ENCODE results near the gene TMEM132C.
"Not testable (repeated sequence)": the region's sequence is repeated elsewhere in the genome, so short reads cannot be mapped to it uniquely, and the experiment has no call there.

Gene TMEM132C

DNA sequence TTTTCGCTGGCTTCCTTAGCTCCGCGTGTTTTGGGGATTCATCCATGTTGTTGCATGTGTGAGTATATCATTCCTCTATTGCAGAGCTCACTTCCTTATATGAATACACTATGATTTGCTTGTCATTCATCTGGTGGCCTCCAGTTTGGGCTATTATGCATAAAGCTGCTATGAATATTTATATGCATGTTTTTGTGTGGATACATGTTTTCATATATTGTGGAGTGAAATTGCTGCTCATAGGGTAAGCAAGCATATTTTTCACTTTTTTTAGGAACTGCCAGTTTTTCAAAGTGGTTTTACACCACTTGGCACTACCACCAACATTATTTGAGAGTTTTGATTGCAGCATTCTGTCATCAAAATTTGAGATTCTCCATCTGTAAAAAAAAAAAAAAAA lies 190.0 kb downstream of the TMEM132C start:
- Histone ChIP-seq H3K27me3 (ENCODE audit: insufficient read depth, low read length) (no peaks in the 10 kb centered on the region), H3K9ac (ENCODE audit: low read depth, low read length) (no peak overlapping the region), H3K9me3 (ENCODE audit: insufficient read depth, low read depth, low read length) (no peaks in the 10 kb centered on the region), H3K27ac (ENCODE audit: low read length) (no peak overlapping the region), H3K4me3 (ENCODE audit: low read length) (no peak overlapping the region), H3K4me1 (ENCODE audit: insufficient read depth, low read length) (peaks cover 9% of the 10 kb centered on the region; the same call in 1 of the 2 replicates), H3K36me3 (ENCODE audit: insufficient read depth, low read depth, low read length) (no peaks in the 10 kb centered on the region)

DNA sequence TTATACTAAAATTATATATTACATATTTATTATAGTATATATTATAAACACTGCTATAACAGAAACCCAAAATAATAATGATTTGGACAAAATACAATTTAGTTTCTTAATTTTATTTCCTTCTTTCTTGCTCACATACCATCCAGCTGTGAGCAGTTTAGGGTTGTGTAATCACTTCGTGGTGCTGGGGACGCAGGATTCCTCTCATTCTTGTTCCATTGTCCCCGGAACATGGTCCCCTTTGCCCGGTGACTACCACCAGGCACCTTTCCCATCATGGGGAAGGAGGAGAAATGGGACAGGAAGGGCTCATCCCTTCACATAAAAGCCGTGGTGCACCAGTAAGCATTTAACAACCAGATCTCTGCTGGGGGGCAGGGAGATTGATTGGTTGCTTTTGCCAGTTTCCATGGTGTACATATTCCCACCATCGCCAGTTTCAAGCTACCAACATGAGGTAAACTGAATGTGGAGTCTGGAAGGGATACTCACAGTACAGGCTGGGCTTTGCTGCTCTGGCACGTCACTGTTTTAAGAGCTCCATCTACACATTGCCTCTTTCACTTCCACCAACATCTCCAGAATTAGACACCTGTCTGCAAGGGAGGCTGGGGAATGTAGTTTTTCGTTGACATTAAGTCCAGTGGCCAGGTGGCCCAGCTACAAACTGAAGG lies 191.5 kb downstream of the TMEM132C start:
- H3K36me3 ChIP-seq (ENCODE audit: insufficient read depth, low read depth, low read length), result no peaks in the 10 kb centered on the region
- peaks cover 9% of the 10 kb centered on the region; the same call in 1 of the 2 replicates for H3K4me1 ChIP-seq (ENCODE audit: insufficient read depth, low read length)
- H3K9me3 ChIP-seq (ENCODE audit: insufficient read depth, low read depth, low read length), result no peaks in the 10 kb centered on the region
- H3K4me3 ChIP-seq (ENCODE audit: low read length), result peak overlapping the region; percentile 46; the same call in 1 of the 2 replicates
- H3K27me3 ChIP-seq (ENCODE audit: insufficient read depth, low read length), result no peaks in the 10 kb centered on the region
- H3K9ac ChIP-seq (ENCODE audit: low read depth, low read length), result no peak overlapping the region
- no peak overlapping the region for H3K27ac ChIP-seq (ENCODE audit: low read length)

- Histone ChIP-seq H3K36me3 (ENCODE audit: insufficient read depth, low read depth, low read length) (no peaks in the 10 kb centered on the region), H3K9ac (ENCODE audit: low read depth, low read length) (no peak overlapping the region), H3K4me1 (ENCODE audit: insufficient read depth, low read length) (peaks cover 9% of the 10 kb centered on the region; the same call in 1 of the 2 replicates), H3K4me3 (ENCODE audit: low read length) (peak overlapping the region; percentile 46; the same call in 1 of the 2 replicates), H3K9me3 (ENCODE audit: insufficient read depth, low read depth, low read length) (no peaks in the 10 kb centered on the region), H3K27me3 (ENCODE audit: insufficient read depth, low read length) (no peaks in the 10 kb centered on the region), H3K27ac (ENCODE audit: low read length) (no peak overlapping the region)
These were observed 192.1 kb downstream of the TMEM132C start for GRCh38 chr12:128459067-128459466.

DNA sequence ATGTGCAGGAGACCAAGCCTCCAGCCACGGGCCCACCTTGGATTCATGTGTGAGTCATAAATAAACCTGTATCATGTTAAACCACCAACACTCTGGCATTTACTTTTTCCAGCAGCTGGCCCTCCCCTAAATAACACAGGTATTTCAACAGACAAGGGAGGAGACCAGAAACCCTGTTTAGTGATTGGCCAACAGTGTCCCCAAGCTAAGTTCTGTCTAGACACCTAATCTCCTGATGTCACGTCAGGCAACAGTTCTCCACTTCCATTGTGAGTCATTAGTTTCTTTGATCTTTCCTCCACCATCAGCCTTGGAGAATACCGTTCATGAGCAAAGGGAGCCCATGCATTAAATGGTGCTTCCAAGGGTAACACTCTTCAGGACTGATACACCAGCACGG lies 196.9 kb downstream of the TMEM132C start:
- H3K27me3 ChIP-seq (ENCODE audit: insufficient read depth, low read length), result no peaks in the 10 kb centered on the region
- H3K9ac ChIP-seq (ENCODE audit: low read depth, low read length), result no peak overlapping the region
- no peaks in the 10 kb centered on the region for H3K9me3 ChIP-seq (ENCODE audit: insufficient read depth, low read depth, low read length)
- no peak overlapping the region for H3K4me3 ChIP-seq (ENCODE audit: low read length)
- H3K27ac ChIP-seq (ENCODE audit: low read length), result no peak overlapping the region
- peaks cover 3% of the 10 kb centered on the region; the same call in 1 of the 2 replicates for H3K4me1 ChIP-seq (ENCODE audit: insufficient read depth, low read length)
- H3K36me3 ChIP-seq (ENCODE audit: insufficient read depth, low read depth, low read length), result no peaks in the 10 kb centered on the region

DNA sequence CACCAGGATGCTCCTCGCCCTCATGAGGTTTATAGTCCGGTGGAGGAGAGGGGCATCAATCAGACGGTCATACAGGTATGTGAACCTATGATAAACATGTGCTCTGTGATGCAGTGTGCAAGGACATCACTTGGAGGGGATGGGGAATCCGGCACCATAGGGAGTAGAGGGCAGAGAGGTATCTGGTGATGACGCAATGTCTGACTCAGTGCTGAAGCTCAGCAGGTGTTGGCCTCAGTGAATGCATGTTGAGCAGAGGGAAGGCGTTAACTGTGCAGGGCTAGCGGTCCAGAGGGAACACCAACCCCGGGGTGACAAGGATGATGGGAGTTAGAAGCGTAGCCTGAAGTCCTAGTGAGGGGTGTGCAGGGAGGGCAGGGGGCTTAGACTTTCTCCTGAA lies 200.9 kb downstream of the TMEM132C start:
- H3K4me1 ChIP-seq (ENCODE audit: insufficient read depth, low read length), result no peaks in the 10 kb centered on the region
- H3K27me3 ChIP-seq (ENCODE audit: insufficient read depth, low read length), result no peaks in the 10 kb centered on the region
- no peaks in the 10 kb centered on the region for H3K36me3 ChIP-seq (ENCODE audit: insufficient read depth, low read depth, low read length)
- H3K27ac ChIP-seq (ENCODE audit: low read length), result no peak overlapping the region
- no peak overlapping the region for H3K4me3 ChIP-seq (ENCODE audit: low read length)
- H3K9ac ChIP-seq (ENCODE audit: low read depth, low read length), result no peak overlapping the region
- H3K9me3 ChIP-seq (ENCODE audit: insufficient read depth, low read depth, low read length), result no peaks in the 10 kb centered on the region

DNA sequence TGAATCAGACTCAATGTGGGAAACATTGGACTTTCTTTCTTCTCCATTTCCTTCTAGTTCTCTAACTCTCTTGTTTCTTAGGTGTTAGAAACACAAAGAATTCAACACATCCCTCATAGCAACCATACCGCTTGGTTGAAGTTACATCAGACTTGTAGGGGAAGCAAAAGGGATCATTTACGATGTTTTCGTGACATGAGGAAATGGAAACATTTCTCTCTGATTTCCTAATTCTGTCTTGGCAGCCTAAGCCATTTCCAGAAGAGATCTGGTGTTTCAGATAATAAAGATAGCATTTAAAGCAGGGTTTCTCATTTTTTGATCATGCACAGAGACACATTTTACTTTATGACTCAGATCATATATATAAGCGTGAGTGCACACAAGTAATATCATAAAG lies 202.0 kb downstream of the TMEM132C start:
- Histone ChIP-seq H3K27me3 (ENCODE audit: insufficient read depth, low read length) (no peaks in the 10 kb centered on the region), H3K27ac (ENCODE audit: low read length) (no peak overlapping the region), H3K4me3 (ENCODE audit: low read length) (no peak overlapping the region), H3K9ac (ENCODE audit: low read depth, low read length) (no peak overlapping the region), H3K36me3 (ENCODE audit: insufficient read depth, low read depth, low read length) (no peaks in the 10 kb centered on the region), H3K4me1 (ENCODE audit: insufficient read depth, low read length) (no peaks in the 10 kb centered on the region), H3K9me3 (ENCODE audit: insufficient read depth, low read depth, low read length) (no peaks in the 10 kb centered on the region)

DNA sequence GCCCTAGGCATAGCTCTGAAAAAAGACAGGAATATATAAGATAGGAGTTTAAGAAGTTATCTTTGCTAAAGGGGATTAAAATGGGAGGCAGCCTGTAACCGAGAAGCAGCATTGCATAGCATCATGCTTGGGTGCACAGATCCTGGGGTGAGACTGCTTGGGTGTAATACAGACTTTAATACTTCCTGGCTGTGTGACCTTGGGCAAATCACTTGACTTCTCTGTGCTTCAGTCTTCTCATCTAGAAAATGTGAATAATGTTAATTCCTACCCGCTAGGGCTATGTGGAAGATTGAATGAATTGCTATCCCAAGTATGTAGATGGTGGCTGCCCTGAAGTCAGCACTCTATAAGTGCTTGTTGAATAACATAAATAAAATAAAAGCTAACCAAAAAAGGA lies 204.5 kb downstream of the TMEM132C start:
- no peaks in the 10 kb centered on the region for H3K27me3 ChIP-seq (ENCODE audit: insufficient read depth, low read length)
- no peak overlapping the region for H3K4me3 ChIP-seq (ENCODE audit: low read length)
- H3K9ac ChIP-seq (ENCODE audit: low read depth, low read length), result no peak overlapping the region
- no peak overlapping the region for H3K27ac ChIP-seq (ENCODE audit: low read length)
- peaks cover 5% of the 10 kb centered on the region; the same call in 1 of the 2 replicates for H3K4me1 ChIP-seq (ENCODE audit: insufficient read depth, low read length)
- no peaks in the 10 kb centered on the region for H3K36me3 ChIP-seq (ENCODE audit: insufficient read depth, low read depth, low read length)
- no peaks in the 10 kb centered on the region for H3K9me3 ChIP-seq (ENCODE audit: insufficient read depth, low read depth, low read length)

DNA sequence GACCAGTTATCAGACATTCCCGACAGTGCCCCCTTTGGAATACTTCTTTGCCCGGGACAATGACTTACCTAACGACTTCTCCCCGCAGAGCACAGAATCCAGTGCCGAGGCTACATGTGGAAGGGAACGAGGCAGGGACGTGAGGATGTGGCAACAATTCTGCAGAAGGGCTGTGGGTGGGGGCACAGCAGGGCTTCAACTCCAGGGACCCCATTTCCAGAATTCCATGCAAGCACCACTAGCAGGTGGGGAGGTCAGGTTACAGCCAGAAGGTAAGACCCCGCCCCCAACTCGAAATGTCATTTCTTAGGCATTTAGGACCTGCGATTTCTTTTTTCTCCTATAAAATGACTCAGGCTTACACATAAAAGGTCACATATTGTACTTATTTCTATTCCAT lies 207.9 kb downstream of the TMEM132C start:
- H3K27me3 ChIP-seq (ENCODE audit: insufficient read depth, low read length), result no peaks in the 10 kb centered on the region
- H3K36me3 ChIP-seq (ENCODE audit: insufficient read depth, low read depth, low read length), result no peaks in the 10 kb centered on the region
- H3K9me3 ChIP-seq (ENCODE audit: insufficient read depth, low read depth, low read length), result no peaks in the 10 kb centered on the region
- no peak overlapping the region; the same call in 1 of the 2 replicates for H3K4me3 ChIP-seq (ENCODE audit: low read length)
- H3K9ac ChIP-seq (ENCODE audit: low read depth, low read length), result no peak overlapping the region
- peaks cover 5% of the 10 kb centered on the region; the same call in 1 of the 2 replicates for H3K4me1 ChIP-seq (ENCODE audit: insufficient read depth, low read length)
- H3K27ac ChIP-seq (ENCODE audit: low read length), result no peak overlapping the region

DNA sequence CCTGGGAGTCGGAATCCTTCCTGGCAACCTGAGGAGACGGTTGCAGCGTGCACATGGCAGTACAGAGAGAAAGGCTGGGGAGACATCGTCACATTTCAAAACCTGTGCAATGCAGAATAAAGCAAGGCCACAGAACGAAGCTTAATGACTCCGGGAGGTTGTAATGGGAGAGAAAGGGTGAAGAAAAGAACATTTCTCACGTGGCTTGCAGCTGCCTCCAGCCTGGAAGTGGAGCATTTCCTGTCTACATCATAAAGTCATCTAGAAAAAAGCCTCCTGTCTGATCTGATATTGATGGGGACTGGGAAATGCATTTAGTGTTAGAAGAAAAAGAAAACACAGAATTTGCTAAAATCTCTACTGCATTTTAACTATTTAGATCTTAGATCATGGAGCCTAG lies 209.3 kb downstream of the TMEM132C start:
- H3K4me3 ChIP-seq (ENCODE audit: low read length), result no peak overlapping the region
- no peak overlapping the region for H3K9ac ChIP-seq (ENCODE audit: low read depth, low read length)
- no peaks in the 10 kb centered on the region for H3K36me3 ChIP-seq (ENCODE audit: insufficient read depth, low read depth, low read length)
- no peaks in the 10 kb centered on the region for H3K9me3 ChIP-seq (ENCODE audit: insufficient read depth, low read depth, low read length)
- no peaks in the 10 kb centered on the region for H3K27me3 ChIP-seq (ENCODE audit: insufficient read depth, low read length)
- H3K4me1 ChIP-seq (ENCODE audit: insufficient read depth, low read length), result peaks cover 5% of the 10 kb centered on the region; the same call in 1 of the 2 replicates
- no peak overlapping the region for H3K27ac ChIP-seq (ENCODE audit: low read length)

- no peaks in the 10 kb centered on the region for H3K4me1 ChIP-seq (ENCODE audit: insufficient read depth, low read length)
- H3K9me3 ChIP-seq (ENCODE audit: insufficient read depth, low read depth, low read length), result no peaks in the 10 kb centered on the region
- H3K4me3 ChIP-seq (ENCODE audit: low read length), result no peak overlapping the region
- no peak overlapping the region for H3K9ac ChIP-seq (ENCODE audit: low read depth, low read length)
- H3K36me3 ChIP-seq (ENCODE audit: insufficient read depth, low read depth, low read length), result no peaks in the 10 kb centered on the region
- H3K27ac ChIP-seq (ENCODE audit: low read length), result no peak overlapping the region
- H3K27me3 ChIP-seq (ENCODE audit: insufficient read depth, low read length), result no peaks in the 10 kb centered on the region
These were observed 216.7 kb downstream of the TMEM132C start for GRCh38 chr12:128483526-128484255.

GRCh38 chr12:128497376-128497775 lies 230.4 kb downstream of the TMEM132C start:
- H3K4me1 ChIP-seq (ENCODE audit: insufficient read depth, low read length); H3K27ac ChIP-seq (ENCODE audit: low read length); H3K9ac ChIP-seq (ENCODE audit: low read depth, low read length); H3K4me3 ChIP-seq (ENCODE audit: low read length); H3K36me3 ChIP-seq (ENCODE audit: insufficient read depth, low read depth, low read length); H3K27me3 ChIP-seq (ENCODE audit: insufficient read depth, low read length): not testable (repeated sequence)
- H3K9me3 ChIP-seq (ENCODE audit: insufficient read depth, low read depth, low read length), result peaks cover 14% of the 10 kb centered on the region

GRCh38 chr12:128507470-128507869 lies 240.5 kb downstream of the TMEM132C start:
- H3K27me3 ChIP-seq (ENCODE audit: insufficient read depth, low read length), result no peaks in the 10 kb centered on the region
- H3K4me3 ChIP-seq (ENCODE audit: low read length), result no peak overlapping the region
- no peaks in the 10 kb centered on the region for H3K36me3 ChIP-seq (ENCODE audit: insufficient read depth, low read depth, low read length)
- H3K9ac ChIP-seq (ENCODE audit: low read depth, low read length), result no peak overlapping the region
- H3K4me1 ChIP-seq (ENCODE audit: insufficient read depth, low read length), result peaks cover 10% of the 10 kb centered on the region
- no peak overlapping the region for H3K27ac ChIP-seq (ENCODE audit: low read length)
- H3K9me3 ChIP-seq (ENCODE audit: insufficient read depth, low read depth, low read length), result peaks cover 13% of the 10 kb centered on the region; the same call in 1 of the 2 replicates

All from iPS-20b (cell line).